Measurements from ENCODE around the gene ZNF680. TPM values are rescaled to one million over a fixed set of nuclear protein-coding genes. Genes with fewer than 3 reads are reported as not detected.
A peak's percentile ranks its signal among the peaks of the same experiment; 100 is the strongest.
"Not testable (repeated sequence)": the region's sequence is repeated elsewhere in the genome, so short reads cannot be mapped to it uniquely, and the experiment has no call there.

The ZNF680 gene
- total and polyA plus RNA-seq, 8 donors: 14.0 to 23.2 (median 19.5) TPM

DNA sequence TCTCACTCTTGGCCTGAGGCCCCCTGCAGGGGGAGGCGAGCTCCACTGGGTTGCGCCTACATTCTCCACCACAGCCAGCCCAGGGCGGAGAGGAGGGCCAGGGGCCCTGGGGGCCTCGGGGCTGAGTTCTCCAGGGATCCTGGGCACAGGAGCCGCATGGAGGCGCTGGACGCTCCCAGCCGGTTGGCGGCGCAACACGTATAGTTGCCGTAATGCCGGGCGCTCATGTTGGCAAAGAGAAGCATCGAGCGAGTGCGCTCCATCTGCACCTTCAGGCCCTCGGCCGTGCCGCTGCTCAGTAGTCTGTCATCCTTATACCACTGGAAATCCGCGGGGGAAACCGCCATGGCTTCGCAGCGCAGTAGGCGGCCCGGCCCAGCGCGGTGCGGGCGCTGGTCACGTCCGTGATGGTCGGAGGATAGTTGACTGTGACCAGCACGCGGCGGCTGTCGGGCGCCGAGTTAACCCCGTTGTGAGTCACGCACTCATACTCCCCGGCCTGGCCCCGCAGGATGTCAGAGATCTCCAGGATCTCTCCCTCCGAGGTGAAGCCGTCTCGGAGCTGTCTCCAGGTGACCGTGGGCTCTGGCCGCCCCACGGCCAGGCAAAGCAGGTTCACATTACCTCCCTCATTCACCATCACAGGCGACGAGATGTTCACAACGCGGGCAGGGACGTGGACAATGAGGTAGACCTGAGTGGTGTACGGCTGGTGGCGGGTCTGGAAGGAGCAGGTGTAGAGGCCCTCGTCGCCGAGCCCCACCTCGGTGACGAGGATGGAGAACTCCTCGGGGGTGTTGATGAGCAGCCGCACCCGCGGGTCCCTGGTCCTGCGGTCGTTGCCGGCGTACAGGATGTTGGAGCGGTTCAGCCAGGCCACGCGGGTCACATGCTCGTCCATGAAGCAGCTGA lies 6.8 kb upstream of the ZNF680 start:
- Histone ChIP-seq H3K4me1 (peaks cover 2 to 11% of the 10 kb centered on the region in 2 donors), H3K4me3 (peak overlapping the region; percentile 22 to 31), H3K27me3 (peaks cover 8 to 54% of the 10 kb centered on the region in 2 donors)
- ATAC-seq: peak; percentile 74
- intact Hi-C loops (cut with DNase I); H3K27ac ChIP-seq; H3K9me3 ChIP-seq; H3K36me3 ChIP-seq: not testable (repeated sequence)
- DNase-seq: peak in 3 of 4 donors; percentile 27 to 78 (median 45)
- TF ChIP-seq, protein P1, sequence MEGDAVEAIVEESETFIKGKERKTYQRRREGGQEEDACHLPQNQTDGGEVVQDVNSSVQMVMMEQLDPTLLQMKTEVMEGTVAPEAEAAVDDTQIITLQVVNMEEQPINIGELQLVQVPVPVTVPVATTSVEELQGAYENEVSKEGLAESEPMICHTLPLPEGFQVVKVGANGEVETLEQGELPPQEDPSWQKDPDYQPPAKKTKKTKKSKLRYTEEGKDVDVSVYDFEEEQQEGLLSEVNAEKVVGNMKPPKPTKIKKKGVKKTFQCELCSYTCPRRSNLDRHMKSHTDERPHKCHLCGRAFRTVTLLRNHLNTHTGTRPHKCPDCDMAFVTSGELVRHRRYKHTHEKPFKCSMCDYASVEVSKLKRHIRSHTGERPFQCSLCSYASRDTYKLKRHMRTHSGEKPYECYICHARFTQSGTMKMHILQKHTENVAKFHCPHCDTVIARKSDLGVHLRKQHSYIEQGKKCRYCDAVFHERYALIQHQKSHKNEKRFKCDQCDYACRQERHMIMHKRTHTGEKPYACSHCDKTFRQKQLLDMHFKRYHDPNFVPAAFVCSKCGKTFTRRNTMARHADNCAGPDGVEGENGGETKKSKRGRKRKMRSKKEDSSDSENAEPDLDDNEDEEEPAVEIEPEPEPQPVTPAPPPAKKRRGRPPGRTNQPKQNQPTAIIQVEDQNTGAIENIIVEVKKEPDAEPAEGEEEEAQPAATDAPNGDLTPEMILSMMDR (IDR thresholded peaks at IDR 0.05): peak in 1 of 2 donors; percentile 15

- H3K9me3 ChIP-seq: peaks cover 0 to 11% of the 10 kb centered on the region in 2 donors
- peak overlapping the region; percentile 88 to 92 for H3K27ac ChIP-seq
- intact Hi-C loops (cut with DNase I): no loop called here
- DNase-seq (no peak), ATAC-seq (no peak)
- H3K27me3 ChIP-seq: no peaks in the 10 kb centered on the region
- peak overlapping the region; percentile 74 to 80 for H3K4me3 ChIP-seq
- TF ChIP-seq, protein P1 (IDR thresholded peaks at IDR 0.05): no peak
- peaks cover 0 to 8% of the 10 kb centered on the region in 2 donors for H3K4me1 ChIP-seq
- peaks cover 0 to 14% of the 10 kb centered on the region in 2 donors for H3K36me3 ChIP-seq
These were observed 630 bp downstream of the ZNF680 start for GRCh38 chr7:64562256-64562625.

GRCh38 chr7:64559206-64559605 lies 3.7 kb downstream of the ZNF680 start:
- ATAC-seq (no peak), DNase-seq (no peak)
- Histone ChIP-seq H3K27me3 (no peaks in the 10 kb centered on the region), H3K4me3 (no peak overlapping the region), H3K36me3 (peaks cover 0 to 19% of the 10 kb centered on the region in 2 donors), H3K27ac (peak overlapping the region; percentile 14 to 41), H3K4me1 (peaks cover 0 to 8% of the 10 kb centered on the region in 2 donors), H3K9me3 (peaks cover 0 to 21% of the 10 kb centered on the region in 2 donors)
- intact Hi-C loops (cut with DNase I): no loop called here
- TF ChIP-seq, protein P1 (IDR thresholded peaks at IDR 0.05): no peak

- TF ChIP-seq, protein P1 (IDR thresholded peaks at IDR 0.05): no peak
- Histone ChIP-seq H3K9me3 (peaks cover 0 to 21% of the 10 kb centered on the region in 2 donors), H3K4me1 (peaks cover 0 to 8% of the 10 kb centered on the region in 2 donors), H3K4me3 (no peak overlapping the region), H3K27ac (peak overlapping the region; percentile 14 to 41), H3K27me3 (no peaks in the 10 kb centered on the region), H3K36me3 (peaks cover 0 to 19% of the 10 kb centered on the region in 2 donors)
- no peak for ATAC-seq
- intact Hi-C loops (cut with DNase I): no loop called here
- no peak for DNase-seq
These were observed 4.1 kb downstream of the ZNF680 start for GRCh38 chr7:64558781-64559180.

DNA sequence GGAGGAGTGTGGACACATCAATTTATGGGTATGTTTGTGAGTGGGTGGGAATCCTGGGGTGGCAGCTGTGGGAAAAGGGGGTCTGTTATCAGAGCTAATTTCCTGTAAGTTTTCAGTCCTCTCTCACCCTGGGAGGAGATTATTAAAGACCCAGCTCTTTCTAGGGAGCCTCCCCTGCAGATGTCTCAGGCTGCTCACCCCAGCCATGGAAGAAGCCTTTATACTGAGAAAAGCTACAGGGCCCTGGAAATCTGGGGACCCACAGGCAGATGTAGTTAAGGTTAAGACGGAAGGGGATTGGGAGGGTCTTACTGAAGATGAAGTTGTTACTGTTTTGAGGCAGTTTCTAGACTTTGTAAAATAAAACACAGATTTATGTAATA lies 4.6 kb downstream of the ZNF680 start:
- Histone ChIP-seq H3K4me3 (no peak overlapping the region), H3K36me3 (peaks cover 0 to 19% of the 10 kb centered on the region in 2 donors), H3K27ac (no peak overlapping the region), H3K27me3 (no peaks in the 10 kb centered on the region), H3K4me1 (peaks cover 0 to 8% of the 10 kb centered on the region in 2 donors), H3K9me3 (peaks cover 0 to 25% of the 10 kb centered on the region in 2 donors)
- intact Hi-C loops (cut with DNase I): no loop called here
- DNase-seq (no peak), ATAC-seq (no peak)
- TF ChIP-seq, protein P1 (IDR thresholded peaks at IDR 0.05): no peak

Data from left lung (tissue), 10 donors.